HG03439 (cell line): ENCODE results near the gene ZNF765.
A peak's percentile ranks its signal among the peaks of the same experiment; 100 is the strongest.
"Not testable (repeated sequence)": the region's sequence is repeated elsewhere in the genome, so short reads cannot be mapped to it uniquely, and the experiment has no call there.

Source experiments
- ATAC-seq: cut with Tn5 transposase; IDR thresholded peaks from one replicate; pipeline ENCODE4 v1.9.1; 2021; ENCODE audit warnings: mild to moderate bottlenecking, moderate library complexity; ENCODE audit not compliant: unreplicated experiment

ZNF765 gene

DNA sequence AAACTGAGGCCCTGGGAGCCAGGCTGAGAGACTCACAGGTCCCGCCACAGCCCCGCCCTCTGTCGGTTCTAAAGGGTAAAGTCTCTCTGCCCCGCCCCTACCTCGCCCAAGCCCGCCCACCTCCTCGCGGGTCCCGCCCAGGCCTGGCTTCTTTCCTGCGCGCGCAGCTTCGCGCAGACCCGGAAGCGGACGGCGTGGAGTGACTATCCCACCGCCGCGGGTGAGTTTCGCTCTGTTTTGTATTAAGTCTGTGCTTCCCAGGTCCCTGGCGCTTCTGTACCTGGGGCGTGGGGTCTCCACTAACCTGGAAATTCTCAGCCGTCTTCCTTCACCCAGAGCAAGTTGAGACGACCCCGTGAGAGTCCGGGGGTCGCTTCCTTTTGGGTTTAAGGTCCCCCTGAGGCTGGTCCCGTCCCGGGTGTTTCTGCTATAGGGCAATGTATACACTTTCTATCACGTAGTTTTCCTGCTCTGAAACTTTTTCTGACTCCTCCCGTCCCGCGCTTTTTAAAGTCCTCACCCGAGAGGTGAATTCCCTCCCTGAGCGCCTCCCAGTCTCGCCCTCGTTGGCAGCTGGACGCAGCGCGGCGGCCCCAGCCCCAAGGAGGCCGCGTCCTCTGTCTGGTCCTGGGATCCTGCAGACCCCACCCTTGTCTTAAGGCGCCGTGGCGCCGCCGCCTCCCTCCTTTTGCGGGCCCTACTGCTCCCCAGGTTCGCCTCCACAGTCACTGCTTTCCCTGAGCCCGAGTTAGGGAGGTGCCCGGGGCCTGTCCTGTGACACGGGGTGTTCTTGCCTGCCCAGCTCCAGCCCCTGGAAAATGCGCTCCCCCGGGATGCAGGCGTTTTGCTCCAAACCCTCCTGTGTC lies at the start of gene ZNF765:
ZNF765 (plus strand) TSS at position 176 of the 866 bp plus-strand sequence. CDS start 2,867 bp downstream, outside the sequence.
- peak; percentile 72 for ATAC-seq

DNA sequence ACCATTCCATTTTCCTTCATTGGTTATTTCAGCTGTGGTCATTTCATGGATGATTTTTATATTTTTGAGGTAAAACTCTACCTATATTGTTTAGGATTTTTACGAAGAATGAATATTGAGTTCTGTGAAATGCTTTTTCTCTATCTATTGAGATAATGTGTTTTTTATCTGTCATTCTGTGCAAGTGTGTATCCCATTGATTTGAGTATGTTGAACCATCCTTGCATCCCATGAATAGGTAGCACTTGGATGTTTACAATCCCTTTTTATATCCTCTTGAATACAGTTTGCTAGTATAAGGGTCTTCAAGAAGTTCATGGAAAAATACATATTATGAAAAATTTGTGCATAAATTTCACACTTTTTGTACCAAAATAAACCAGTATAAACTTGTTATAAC lies 39.2 kb upstream of the ZNF765 start:
- ATAC-seq: no peak

DNA sequence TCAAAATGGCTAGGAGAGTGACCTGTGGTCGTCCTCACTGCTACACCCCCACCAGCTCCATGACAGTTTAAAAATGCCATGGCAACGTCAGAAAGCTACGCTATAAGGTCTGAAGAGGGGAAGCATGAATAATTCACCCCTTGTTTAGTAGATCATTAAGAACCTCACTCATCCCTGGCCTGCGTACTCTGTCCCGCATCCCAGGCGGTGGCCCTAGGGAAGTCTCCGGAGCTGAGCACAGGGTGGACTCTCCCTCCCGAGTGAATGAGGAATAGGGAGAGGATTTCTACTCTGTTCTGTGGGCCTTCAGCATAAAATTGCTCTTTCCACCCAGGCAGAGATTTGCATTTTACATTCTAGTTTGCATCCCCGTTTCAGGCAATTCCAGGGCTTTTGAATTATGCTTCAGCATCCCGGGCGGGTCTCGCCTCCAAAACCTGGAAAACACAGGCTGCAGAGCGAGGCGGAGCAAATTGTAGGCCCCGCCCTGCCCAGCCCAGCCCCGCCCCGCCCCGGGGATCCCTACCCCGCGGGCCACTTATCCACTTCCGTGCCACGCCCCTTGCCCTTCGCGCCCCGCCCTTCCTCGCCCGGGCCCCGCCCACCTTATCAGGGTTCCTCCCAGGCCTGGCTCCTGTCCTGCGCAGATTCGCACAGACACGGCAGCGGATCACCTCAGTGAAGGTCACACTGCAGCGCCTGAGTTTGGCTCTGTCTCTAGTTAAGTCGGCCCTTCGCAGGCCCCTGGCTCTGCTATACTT lies 36.9 kb upstream of the ZNF765 start:
- ATAC-seq: no peak

DNA sequence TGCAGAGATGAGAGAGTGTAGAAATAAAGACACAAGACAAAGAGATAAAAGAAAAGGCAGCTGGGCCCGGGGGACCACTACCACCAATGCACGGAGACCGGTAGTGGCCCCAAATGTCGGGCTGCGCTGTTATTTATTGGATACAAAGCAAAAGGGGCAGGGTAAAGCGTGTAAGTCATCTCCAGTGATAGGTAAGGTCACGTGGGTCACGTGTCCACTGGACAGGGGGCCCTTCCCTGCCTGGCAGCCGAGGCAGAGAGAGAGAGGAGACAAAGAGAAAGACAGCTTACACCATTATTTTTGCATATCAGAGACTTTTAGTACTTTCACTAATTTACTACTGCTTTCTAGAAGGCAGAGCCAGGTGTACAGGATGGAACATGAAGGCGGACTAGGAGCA lies 34.9 kb upstream of the ZNF765 start:
- ATAC-seq: not testable (repeated sequence)

DNA sequence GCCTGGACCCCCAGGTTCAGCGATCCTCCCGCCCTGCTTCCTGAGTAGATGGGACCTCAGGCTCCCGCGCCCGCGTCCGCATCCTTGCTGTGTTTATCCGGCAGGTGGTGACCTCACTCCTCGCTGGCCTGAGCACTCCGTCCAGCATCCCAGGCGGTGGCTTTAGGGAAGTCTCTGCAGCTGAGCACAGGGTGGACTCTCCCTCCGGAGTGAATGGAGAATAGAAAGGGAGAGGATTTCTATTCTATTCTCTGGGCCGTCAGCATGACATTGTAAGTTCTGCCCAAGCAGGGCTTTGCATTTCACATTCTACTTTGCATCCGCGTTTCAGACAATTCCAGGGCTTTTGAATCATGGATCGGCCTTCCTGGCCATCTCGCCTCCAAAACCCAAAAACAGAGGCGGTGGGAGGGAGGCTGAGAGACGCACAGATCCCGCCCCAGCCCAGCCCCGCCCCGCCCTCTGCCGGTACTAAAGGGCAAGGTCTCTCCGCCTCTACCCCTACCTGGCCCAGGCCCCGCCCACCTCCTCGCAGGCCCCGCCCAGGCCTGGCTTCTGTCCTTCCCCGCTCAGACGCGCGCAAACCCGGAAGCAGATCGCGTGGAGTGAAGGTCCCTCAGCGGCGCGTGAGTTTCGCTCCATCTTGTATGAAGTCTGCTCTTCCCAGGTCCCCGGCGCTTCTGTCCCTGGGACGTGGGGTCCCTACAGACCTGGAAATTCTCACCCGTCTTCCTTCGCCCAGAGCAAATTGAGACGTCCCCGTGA lies 29.6 kb upstream of the ZNF765 start, which contains the start of gene ZNF525:
ZNF525 (plus strand) TSS at position 572 of the 765 bp plus-strand sequence. CDS start 6,577 bp downstream, outside the sequence.
- ATAC-seq: peak; percentile 97

DNA sequence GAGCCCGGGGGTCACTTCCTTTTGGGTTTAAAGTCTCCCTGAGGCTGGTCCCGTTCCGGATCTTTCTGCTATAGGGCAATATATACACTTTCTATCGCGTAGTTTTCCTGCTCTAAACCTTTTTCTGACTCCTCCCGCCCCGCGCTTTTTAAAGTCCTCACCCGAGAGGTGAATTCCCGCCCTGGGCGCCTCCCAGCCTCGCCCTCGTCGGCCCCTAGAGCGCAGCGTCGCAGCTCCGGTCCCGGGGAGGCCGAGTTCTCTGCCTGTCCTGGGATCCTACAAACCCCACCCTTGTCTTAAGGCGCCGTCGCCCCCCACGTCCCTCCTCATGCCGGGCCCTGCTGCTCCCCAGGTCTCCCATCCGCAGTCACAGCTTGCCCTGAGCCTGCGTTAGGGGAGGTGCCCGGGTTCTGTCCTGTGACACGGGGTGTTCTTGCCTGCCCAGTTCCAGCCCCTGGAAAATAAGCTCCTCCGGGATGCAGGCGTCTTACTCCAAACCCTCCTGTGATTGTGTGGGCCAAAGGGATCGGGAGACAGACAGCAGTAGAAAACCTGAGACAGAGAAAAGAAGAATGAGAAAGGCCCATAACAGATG lies 29.0 kb upstream of the ZNF765 start:
- peak; percentile 41 for ATAC-seq

DNA sequence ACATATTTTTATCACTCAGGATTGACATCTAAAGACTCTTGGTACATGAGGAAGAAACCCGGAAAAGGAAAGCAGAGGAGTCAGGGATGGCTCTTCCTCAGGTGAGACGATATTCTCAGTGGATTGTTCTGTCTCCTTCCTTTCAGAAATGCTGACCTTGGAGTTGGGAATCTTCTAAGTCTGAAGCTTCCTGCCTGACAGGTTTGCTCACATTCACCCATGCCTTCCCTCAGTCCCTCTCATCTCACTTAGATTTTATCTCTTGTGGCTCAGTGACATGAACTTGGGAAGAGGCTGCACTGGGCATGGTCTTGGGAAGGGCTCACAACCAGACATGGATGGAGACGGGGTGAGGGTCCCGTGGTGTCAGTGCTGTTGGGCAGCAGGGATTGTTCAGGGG lies 22.8 kb upstream of the ZNF765 start:
- ATAC-seq: no peak

DNA sequence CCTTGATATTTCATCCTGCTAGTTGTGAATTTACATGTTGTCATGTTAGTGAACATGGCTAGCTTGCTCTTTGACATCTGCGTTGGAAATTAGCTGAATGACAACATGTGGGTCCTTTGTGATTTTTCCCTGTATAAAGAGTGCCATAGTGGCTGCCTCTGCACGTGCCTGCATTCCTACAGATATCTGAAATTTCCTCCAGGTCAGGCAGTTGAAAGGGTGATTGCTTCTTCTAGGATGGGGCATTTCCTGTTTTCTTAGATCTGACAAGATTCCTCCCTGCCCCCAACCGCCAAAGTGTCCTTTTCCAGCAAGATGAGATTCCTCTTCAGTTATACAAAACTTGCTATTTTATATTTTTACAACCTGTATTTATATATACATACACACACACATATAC lies 20.7 kb upstream of the ZNF765 start:
- ATAC-seq: no peak

DNA sequence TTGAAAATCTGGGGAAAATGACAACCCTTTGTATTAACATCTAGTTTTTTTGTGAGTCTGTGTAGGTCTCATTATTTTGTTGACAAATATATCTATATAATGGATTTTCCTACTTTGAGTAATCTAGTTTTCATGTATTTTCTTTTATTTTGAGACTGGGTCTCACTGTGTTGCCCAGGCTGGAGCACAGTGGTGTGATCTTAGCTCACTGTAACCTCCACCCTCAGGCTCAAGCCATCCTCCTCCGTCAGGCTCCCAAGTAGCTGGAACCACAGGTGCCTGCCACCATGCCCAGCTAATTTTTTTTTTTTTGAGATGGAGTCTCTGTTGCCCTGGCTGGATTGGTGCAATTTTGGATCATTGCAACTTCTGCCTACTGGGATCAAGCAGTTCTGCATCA lies 20.2 kb upstream of the ZNF765 start:
- no peak for ATAC-seq

DNA sequence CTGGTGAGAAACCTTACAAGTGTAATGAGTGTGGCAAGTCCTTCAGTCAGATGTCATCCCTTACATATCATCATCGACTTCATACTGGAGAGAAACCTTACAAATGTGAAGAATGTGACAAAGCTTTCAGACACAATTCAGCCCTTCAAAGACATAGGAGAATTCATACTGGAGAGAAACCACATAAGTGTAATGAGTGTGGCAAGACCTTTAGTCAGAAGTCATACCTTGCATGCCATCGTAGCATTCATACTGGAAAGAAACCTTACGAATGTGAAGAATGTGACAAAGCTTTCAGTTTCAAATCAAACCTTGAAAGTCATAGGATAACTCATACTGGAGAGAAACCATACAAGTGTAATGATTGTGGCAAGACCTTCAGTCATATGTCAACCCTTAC lies 13.6 kb upstream of the ZNF765 start:
- no peak for ATAC-seq

DNA sequence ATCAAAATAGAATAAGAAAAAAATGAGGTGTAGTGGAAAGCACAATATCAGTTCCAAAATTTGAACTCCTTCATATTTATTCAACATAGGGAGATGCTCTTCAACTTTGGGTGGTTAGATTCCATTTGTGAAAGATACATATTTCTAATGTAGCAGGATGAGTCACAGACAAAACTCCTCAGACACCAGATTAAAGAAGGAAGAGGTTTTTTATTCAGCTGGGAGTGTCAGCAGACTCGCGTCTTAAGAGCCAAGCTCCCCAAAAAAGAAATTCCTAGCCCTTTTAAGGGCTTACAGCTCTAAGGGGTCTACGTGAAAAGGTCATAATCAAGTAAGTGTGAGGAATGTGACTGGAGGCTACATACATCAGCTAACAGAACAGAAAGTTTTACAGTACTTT lies 6.8 kb upstream of the ZNF765 start:
- ATAC-seq: no peak

DNA sequence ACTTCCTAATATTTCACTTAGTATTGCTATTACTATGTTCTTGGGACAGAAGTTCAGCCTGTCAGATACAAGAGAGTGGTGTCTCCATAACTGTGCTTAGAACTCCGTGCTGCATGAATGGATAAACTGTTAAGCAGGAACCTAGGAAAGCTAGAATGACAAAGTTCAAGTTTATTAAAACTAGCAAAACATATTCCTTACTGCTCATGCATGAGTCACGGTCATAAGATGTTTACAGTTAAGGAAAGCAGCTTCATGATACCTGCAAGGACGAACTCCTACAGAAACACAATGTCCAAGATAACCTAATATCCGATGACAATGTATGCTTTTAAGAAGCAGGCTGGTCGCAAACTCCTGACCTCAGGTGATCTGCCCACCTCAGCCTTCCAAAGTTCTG lies 6.0 kb upstream of the ZNF765 start:
- no peak for ATAC-seq

DNA sequence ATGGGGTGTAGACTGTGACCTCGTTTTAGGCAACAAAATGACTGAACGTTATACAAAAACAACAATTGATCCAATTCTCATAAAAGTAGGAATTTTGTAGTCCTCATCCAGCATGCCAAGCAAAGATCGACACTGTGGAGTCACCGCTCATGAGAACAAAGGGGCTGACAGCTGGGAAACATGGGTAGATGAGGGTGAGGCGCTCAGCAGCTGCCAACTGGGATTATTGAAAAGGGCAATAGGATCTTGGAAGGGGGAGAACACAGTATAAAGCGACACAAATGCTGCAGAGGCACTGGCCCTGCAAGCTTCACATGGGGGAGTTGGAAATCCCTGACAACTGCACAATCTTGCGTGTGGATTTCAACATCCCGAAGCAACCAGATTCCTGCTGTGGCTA lies 5.4 kb upstream of the ZNF765 start:
- no peak for ATAC-seq

DNA sequence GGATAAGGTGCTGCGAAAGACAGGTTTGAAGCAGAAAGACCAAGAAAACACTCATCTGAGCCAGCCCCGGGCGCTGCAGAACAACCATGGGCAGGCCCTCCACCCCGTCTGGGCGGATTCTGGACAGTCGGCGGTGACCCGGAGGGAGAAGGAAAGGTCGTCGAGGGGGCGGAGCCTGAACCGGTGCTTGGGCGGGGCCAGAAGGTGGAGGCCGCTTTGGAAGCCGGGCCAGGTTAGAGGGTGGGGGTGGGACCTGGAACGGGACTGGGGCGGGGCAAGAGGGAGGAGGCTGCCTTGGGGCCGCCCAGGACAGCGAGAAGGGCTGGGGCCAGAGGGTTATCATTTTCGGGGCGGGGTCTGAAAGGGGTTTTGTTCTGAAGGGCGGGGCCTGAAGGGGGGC lies 5.0 kb upstream of the ZNF765 start:
- no peak for ATAC-seq

DNA sequence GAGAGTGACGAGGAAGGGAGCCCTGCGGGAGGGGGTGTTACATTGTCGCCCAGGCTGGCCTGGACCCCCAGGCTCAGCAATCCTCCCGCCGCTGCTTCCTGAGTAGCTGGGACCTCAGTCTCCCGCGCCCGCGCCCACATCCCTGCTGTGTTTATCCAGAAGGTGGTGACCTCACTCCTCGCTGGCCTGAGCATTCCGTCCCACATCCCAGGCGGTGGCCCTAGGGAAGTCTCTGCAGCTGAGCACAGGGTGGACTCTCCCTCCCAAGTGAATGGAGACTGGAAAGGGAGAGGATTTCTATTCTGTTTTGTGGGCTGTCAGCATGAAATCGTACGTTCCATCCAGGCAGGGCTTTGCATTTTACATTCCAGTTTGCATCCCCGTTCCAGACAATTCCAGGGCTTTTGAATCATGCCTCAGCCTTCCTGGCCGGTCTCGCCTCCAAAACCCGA lies 401 bp upstream of the ZNF765 start:
- no peak for ATAC-seq

DNA sequence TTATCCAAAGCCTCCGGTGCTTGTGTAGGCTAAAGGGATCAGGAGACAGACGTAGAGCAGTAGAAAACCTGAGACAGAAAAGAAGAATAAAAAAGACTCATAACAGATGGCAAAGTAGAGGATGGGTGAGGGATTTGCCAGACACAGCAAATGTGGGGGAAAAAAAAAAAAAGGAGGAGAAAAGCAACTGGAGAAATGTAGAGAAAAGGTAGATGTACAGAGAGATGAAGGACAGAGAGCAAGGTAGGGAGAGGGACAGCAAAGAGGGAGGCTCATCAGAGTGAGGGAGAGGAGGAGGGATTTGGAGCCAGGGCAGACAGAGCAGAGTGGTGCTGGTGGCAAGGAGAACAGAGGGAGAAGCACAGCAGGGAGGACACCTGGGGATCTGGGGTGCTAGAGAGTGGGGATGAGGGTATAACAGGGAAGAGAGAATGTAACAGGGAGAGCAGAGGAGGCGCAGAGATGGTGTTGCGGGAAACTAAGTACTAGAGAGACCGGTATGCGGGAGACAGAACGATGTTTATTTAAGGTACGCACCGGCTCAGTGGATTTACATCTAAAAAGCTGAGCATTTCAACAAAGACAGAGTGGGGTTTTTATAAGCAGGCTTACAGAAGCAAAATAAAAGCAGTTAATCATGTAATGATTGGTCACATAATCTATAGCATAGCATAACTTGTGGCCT lies 1.0 kb downstream of the ZNF765 start:
- not testable (repeated sequence) for ATAC-seq

DNA sequence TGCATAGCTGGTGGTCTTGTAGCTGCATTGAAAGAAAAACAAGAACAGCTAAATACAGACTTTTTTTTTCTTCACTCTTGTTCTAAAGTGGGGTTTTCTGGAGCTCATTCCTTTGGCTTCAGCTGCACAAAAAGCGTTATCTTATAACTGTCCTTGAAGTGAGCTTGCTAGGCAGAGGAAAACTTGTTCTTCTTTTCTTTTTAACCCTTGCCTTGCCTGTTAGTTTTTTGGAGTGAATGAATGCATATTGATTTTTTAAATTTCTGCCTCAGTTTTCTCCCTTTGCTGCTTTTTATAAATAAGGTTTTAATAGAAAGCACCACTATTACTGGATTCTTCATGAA lies 1.5 kb downstream of the ZNF765 start:
- no peak for ATAC-seq

DNA sequence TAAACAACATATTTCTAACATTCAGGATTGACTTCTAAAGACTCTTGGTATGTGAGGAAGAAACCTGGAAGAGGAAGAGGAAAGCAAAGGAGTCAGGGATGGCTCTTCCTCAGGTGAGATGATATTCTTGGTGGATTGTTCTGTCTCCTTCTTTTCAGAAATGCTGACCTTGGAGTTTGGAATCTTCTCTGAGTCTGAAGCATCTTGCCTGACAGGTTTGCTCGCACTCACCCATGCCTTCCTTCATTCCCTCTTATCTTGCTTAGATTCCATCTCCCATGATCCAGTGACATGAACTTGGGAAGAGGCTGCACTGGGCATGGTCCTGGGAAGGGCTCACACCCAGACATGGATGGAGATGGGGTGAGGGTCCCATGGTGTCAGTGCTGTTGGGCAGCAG lies 3.0 kb downstream of the ZNF765 start:
- ATAC-seq: not testable (repeated sequence)

DNA sequence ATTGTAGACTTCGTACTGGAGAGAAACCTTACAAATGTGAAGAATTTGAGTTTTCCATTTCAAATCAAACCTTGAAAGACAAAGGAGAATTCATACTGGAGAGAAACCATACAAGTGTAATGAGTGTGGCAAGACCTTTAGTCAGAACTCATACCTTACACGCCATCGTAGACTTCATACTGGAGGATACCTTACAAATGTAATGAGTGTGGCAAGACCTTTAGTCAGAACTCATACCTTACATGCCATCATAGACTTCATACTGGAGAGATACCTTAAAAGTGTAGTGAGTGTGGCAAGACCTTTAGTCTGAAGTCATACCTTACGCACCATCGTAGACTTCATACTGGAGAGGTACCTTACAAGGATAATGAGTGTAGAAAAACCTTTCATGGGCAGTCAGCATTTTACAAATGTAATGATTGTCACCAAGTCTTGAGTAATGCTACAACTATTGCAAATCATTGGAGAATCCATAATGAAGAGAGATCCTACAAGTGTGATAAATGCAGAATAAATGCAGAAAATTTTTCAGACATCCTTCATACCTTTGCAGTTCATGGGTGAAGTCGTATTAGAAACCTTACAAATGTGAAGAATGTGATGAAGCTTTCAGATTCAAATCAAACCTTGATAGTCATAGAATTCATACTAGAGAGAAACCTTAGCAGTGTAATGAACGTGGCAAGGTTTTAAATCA lies 14.7 kb downstream of the ZNF765 start:
- no peak for ATAC-seq
